Keratinocyte (primary cell): ENCODE results near the gene ADAM19.

Experiments
- CTCF ChIP-seq, 3 experiments: IDR thresholded peaks in 1 of 3; conservative IDR thresholded peaks in 1 of 3; optimal IDR thresholded peaks in 1 of 3; 2 replicates in 2 of 3; 3 replicates in 1 of 3; pipeline versions ENCODE3 to v1.5.1; 2011; ENCODE audit warnings: low read length in 3 of 3, mild to moderate bottlenecking in 3 of 3, moderate library complexity in 2 of 3, control low read depth in 1 of 3, inconsistent platforms in 1 of 3; ENCODE audit not compliant: insufficient read depth in 2 of 3; ENCODE audit errors: extremely low read depth in 1 of 3
- EZH2 ChIP-seq: IDR thresholded peaks from one replicate; pipeline ENCODE4 v1.6.1; 2012; ENCODE audit warnings: inconsistent platforms, mild to moderate bottlenecking, low read length, moderate library complexity

GRCh38 chr5:157509093-157509492 lies 66.5 kb downstream of the ADAM19 start:
- TF ChIP-seq CTCF (optimal IDR thresholded peaks at IDR 0.05 in 1 of 3, IDR thresholded peaks at IDR 0.05 in 1 of 3, conservative IDR thresholded peaks at IDR 0.05 in 1 of 3; ENCODE audit: extremely low read depth in 1 of 3, insufficient read depth in 2 of 3, low read length in 3 of 3) (no peak), EZH2 (no peak)
